ENCODE data around the gene SMLR1. TPM values are rescaled to one million over a fixed set of nuclear protein-coding genes. Genes with fewer than 3 reads are reported as not detected.
A peak's percentile ranks its signal among the peaks of the same experiment; 100 is the strongest.

The SMLR1 gene
- total and polyA plus RNA-seq, 2 experiments from 2014 or later = not detected

DNA sequence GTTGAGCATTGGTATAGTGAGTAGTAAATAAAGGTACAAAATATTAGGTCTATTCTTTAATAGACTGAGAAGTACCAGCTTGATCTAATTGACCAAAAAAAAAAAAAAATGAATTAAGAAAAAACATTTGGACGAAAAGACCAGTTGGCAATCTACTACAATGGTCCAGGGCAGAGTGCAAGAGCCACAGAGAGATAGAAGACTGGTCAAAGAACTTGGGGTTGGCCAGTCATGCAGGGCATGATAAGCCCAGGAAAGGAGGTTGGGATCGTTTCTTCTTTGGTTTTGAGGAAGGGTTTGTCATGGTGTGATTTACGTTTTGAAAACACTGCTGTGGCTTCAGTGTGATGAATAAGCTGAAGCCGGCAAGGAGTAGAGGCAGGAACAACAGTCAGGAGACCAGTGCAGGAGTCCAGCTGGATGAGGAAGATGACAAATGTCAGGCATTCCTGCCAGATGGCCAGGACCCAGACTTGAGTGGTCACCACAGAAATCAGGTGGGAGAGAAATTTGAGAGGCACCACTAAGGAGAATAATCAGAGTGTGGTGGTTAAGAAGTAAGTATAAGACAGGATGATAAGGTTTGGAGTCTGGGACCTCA lies 14.0 kb downstream of the SMLR1 start (continued):
- TF ChIP-seq REST (IDR thresholded peaks at IDR 0.05; ENCODE audit: unreplicated experiment) (no peak), ZNF331 (CRISPR knock-in tag; IDR thresholded peaks at IDR 0.05; ENCODE audit: low read depth) (no peak), POLR2AphosphoS5 (IDR thresholded peaks at IDR 0.05; ENCODE audit: low read depth) (no peak), NANOG (IDR thresholded peaks at IDR 0.05; ENCODE audit: borderline replicate concordance) (no peak), EZH2 (IDR thresholded peaks at IDR 0.05; ENCODE audit: low read depth, unreplicated experiment) (no peak), STAT1 (IDR thresholded peaks at IDR 0.05; ENCODE audit: unreplicated experiment) (no peak), JUNB (IDR thresholded peaks at IDR 0.05; ENCODE audit: unreplicated experiment) (no peak), CTCF (conservative IDR thresholded peaks at IDR 0.05; ENCODE audit: low read depth in 2 of 2) (no peak)
- TF ChIP-seq, protein P1, sequence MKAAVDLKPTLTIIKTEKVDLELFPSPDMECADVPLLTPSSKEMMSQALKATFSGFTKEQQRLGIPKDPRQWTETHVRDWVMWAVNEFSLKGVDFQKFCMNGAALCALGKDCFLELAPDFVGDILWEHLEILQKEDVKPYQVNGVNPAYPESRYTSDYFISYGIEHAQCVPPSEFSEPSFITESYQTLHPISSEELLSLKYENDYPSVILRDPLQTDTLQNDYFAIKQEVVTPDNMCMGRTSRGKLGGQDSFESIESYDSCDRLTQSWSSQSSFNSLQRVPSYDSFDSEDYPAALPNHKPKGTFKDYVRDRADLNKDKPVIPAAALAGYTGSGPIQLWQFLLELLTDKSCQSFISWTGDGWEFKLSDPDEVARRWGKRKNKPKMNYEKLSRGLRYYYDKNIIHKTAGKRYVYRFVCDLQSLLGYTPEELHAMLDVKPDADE (IDR thresholded peaks at IDR 0.05) = no peak

DNA sequence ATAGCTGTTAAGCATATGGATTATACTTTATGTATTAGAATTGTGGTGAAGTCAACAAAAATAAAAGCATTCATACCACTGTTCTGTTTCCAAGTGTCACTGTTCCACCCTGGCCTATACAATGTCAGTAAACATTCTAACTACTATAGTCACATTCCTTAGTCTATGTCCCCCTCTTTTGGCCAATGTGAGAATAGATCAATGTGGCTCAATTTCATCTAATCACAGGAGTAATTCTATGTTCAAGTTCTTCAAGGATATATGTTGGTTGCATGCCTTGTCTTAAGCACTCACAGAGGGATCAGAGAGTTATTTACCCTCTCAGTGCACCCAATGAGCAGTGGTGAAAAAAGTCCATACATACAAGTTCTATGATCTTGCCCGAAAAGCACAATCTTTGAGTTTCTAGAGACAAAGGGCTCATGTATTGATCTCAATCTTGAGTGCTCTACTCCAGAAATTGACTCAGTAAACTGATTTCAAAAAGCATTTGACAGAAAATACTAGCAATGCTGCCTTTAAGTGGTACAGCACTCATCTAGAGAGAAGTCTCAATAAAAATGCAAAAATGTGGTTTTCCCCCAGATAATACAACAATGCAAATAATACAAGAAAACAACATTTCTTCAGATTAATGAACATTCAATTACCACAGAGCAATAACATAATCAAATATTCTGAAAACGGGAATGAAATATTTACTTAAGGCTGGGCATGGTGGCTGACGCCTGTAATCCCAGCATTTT lies 16.5 kb downstream of the SMLR1 start:
- peaks cover 37% of the 10 kb centered on the region for H3K4me1 ChIP-seq (ENCODE audit: insufficient read depth)
- H3K9me2 ChIP-seq (ENCODE audit: insufficient read depth) = no peaks in the 10 kb centered on the region
- H3K4me3 Mint-ChIP-seq = no peak overlapping the region
- H3K9me3 Mint-ChIP-seq = no peaks in the 10 kb centered on the region
- ATAC-seq = peak; percentile 84
- H2AFZ ChIP-seq = no peak overlapping the region
- DNase-seq (ENCODE audit: low spot score) = peak; percentile 72
- peaks cover 6% of the 10 kb centered on the region for H3K27me3 Mint-ChIP-seq (ENCODE audit: insufficient read depth, low read depth, poor library complexity)
- peak overlapping the region; percentile 45; the same call in 1 of the 2 replicates for H3K27ac Mint-ChIP-seq
- H3K4me2 ChIP-seq = no peak overlapping the region
- TF ChIP-seq CREB1 (CRISPR knock-in tag; IDR thresholded peaks at IDR 0.05; ENCODE audit: low read depth) (no peak), EZH2 (IDR thresholded peaks at IDR 0.05; ENCODE audit: low read depth, unreplicated experiment) (no peak), CTCF (conservative IDR thresholded peaks at IDR 0.05; ENCODE audit: low read depth in 2 of 2) (peak; percentile 80 to 84), POLR2AphosphoS5 (IDR thresholded peaks at IDR 0.05; ENCODE audit: low read depth) (no peak), ZNF114 (CRISPR knock-in tag; IDR thresholded peaks at IDR 0.05) (no peak)
- peaks cover 43% of the 10 kb centered on the region for H3K4me1 Mint-ChIP-seq
- no peaks in the 10 kb centered on the region for H3K79me2 ChIP-seq (replicated peaks; ENCODE audit: insufficient read depth)
- no peaks in the 10 kb centered on the region for H3F3A ChIP-seq (replicated peaks; ENCODE audit: low read depth)
- H3K27ac ChIP-seq (ENCODE audit: low read depth) = no peak overlapping the region
- no peak overlapping the region for H3K4me3 ChIP-seq
- H4K20me1 ChIP-seq (replicated peaks; ENCODE audit: insufficient read depth) = no peaks in the 10 kb centered on the region
- H3K36me3 ChIP-seq (ENCODE audit: insufficient read depth) = no peaks in the 10 kb centered on the region
- H3K36me3 Mint-ChIP-seq (ENCODE audit: low read depth) = no peaks in the 10 kb centered on the region
- H3K27me3 ChIP-seq (ENCODE audit: insufficient read depth) = no peaks in the 10 kb centered on the region
